A673 (cell line): Measurements from ENCODE around the gene TBCEL. TPM values are rescaled to one million over a fixed set of nuclear protein-coding genes. Genes with fewer than 3 reads are reported as not detected.

Experiments
- BruUV-seq: library from RNA; stranded (reverse); fragments of 400-500 nt; replicated peaks from 2 replicates; lab custom pipeline; 2021; lab: Mats Ljungman, UMichigan
- CTCF ChIA-PET: fragments of 300-600 bp; sonication (Branson Sonifier 250); formaldehyde crosslinking; loops from one replicate; lab custom pipeline; 2022; ENCODE audit warnings: antibody characterized with exemption; lab: Charles Lee
- POLR2A ChIA-PET: fragments of 300-600 bp; sonication (Branson Sonifier 250); formaldehyde crosslinking; loops from one replicate; lab custom pipeline; 2022; ENCODE audit warnings: antibody characterized with exemption; ENCODE audit not compliant: low non-redundant PET; lab: Charles Lee
- DNase-seq: peaks from one replicate; pipeline ENCODE4 v3.0.0-alpha.2; 2015; ENCODE audit warnings: low spot score
- H3K27ac ChIP-seq: fragments of 200-600 bp; sonication (generic); 2 replicates; pipeline ENCODE4 v1.5.1; 2016; ENCODE audit warnings: mixed run types, low read depth, mild to moderate bottlenecking, mixed read lengths, antibody characterized with exemption, low read length; ENCODE audit not compliant: poor library complexity, severe bottlenecking
- H3K27me3 ChIP-seq: fragments of 200-600 bp; sonication (generic); replicated peaks from 2 replicates; pipeline ENCODE4 v1.6.1; 2017; ENCODE audit warnings: mixed run types, low read depth, mild to moderate bottlenecking, mixed read lengths, antibody characterized with exemption, low read length; ENCODE audit not compliant: insufficient read depth, poor library complexity
- H3K36me3 ChIP-seq: fragments of 200-600 bp; sonication (generic); 2 replicates; pipeline ENCODE4 v1.6.1; 2016; ENCODE audit warnings: mixed run types, mild to moderate bottlenecking, mixed read lengths, antibody characterized with exemption, low read length; ENCODE audit not compliant: insufficient read depth, poor library complexity, severe bottlenecking
- H3K4me1 ChIP-seq: fragments of 200-600 bp; sonication (generic); 2 replicates; pipeline ENCODE4 v1.6.1; 2017; ENCODE audit warnings: mixed run types, mild to moderate bottlenecking, mixed read lengths, antibody characterized with exemption, low read length; ENCODE audit not compliant: insufficient read depth, poor library complexity, severe bottlenecking
- H3K4me3 ChIP-seq: fragments of 200-600 bp; sonication (generic); 2 replicates; pipeline ENCODE4 v1.5.1; 2016; ENCODE audit warnings: low read depth, mixed run types, mild to moderate bottlenecking, mixed read lengths, low read length; ENCODE audit not compliant: poor library complexity, severe bottlenecking
- H3K9me3 ChIP-seq: fragments of 200-600 bp; sonication (generic); 2 replicates; pipeline ENCODE4 v1.6.1; 2016; ENCODE audit warnings: mixed run types, low read depth, mild to moderate bottlenecking, mixed read lengths, antibody characterized with exemption, low read length; ENCODE audit not compliant: poor library complexity, severe bottlenecking
- CTCF ChIP-seq: fragments of 300-800, 200-600 bp; sonication (generic); conservative IDR thresholded peaks from 2 replicates; pipeline ENCODE4 v1.5.1; 2017; ENCODE audit warnings: low read depth, mild to moderate bottlenecking, antibody characterized with exemption, low read length, moderate library complexity, mixed read lengths
- EZH2 ChIP-seq: fragments of 200-600 bp; sonication (generic); IDR thresholded peaks from 2 replicates; pipeline ENCODE4 v1.6.1; 2017; ENCODE audit warnings: borderline replicate concordance, low read depth, mild to moderate bottlenecking, mixed read lengths, antibody characterized with exemption, low read length; ENCODE audit not compliant: poor library complexity, severe bottlenecking
- intact Hi-C: fragments of 100-400 bp; cut with micrococcal nuclease; formaldehyde crosslinking; loops from one replicate; pipeline ENCODE4 v1.10.0; 2022; ENCODE audit not compliant: unreplicated experiment
- total RNA-seq: library from RNA; stranded (reverse); gene quantifications from 2 replicates; pipeline ENCODE4 v1.2.3, GENCODE V29; 2021

Gene TBCEL
- total RNA-seq, 1 experiment from 2014 or later = 22.4 TPM

GRCh38 chr11:121109916-121110586, 86.1 kb downstream of the TBCEL start:
- intact Hi-C loops = loop anchor here (10.0 kb wide), 1 partner anchor 175 kb away; no protein-coding TSS in a partner anchor
- H3K27me3 ChIP-seq = peaks cover 20% of the 10 kb centered on the region
- H3K27ac ChIP-seq = no peak overlapping the region
- POLR2A ChIA-PET = no interaction called here
- DNase-seq = no peak
- no peaks in the 10 kb centered on the region for H3K36me3 ChIP-seq
- CTCF ChIA-PET = no interaction called here
- TF ChIP-seq EZH2 (no peak), CTCF (no peak)
- H3K4me1 ChIP-seq = no peaks in the 10 kb centered on the region
- no TSS peak for BruUV-seq
- no peak overlapping the region for H3K4me3 ChIP-seq
- no peaks in the 10 kb centered on the region for H3K9me3 ChIP-seq

GRCh38 chr11:121110871-121111724, 87.2 kb downstream of the TBCEL start:
- Histone ChIP-seq H3K4me3 (no peak overlapping the region), H3K4me1 (no peaks in the 10 kb centered on the region), H3K9me3 (no peaks in the 10 kb centered on the region), H3K27ac (no peak overlapping the region), H3K27me3 (peaks cover 20% of the 10 kb centered on the region), H3K36me3 (no peaks in the 10 kb centered on the region)
- TF ChIP-seq CTCF (no peak), EZH2 (no peak)
- BruUV-seq = no TSS peak
- CTCF ChIA-PET = no interaction called here
- POLR2A ChIA-PET = no interaction called here
- intact Hi-C loops = no loop called here
- no peak for DNase-seq

GRCh38 chr11:121112498-121113455, 88.9 kb downstream of the TBCEL start:
- BruUV-seq = no TSS peak
- CTCF ChIA-PET = no interaction called here
- Histone ChIP-seq H3K36me3 (no peaks in the 10 kb centered on the region), H3K27me3 (peaks cover 30% of the 10 kb centered on the region), H3K4me3 (no peak overlapping the region), H3K27ac (no peak overlapping the region), H3K9me3 (no peaks in the 10 kb centered on the region), H3K4me1 (no peaks in the 10 kb centered on the region)
- POLR2A ChIA-PET = no interaction called here
- TF ChIP-seq EZH2 (no peak), CTCF (peak; percentile 69)
- DNase-seq = peak; percentile 82
- intact Hi-C loops = no loop called here
